Spinal cord (tissue), 10 donors: ENCODE results near the gene CCDC149. TPM values are rescaled to one million over a fixed set of nuclear protein-coding genes. Genes with fewer than 3 reads are reported as not detected.

Experiments
- DNase-seq, 6 donors: peaks; one replicate each; pipeline versions ENCODE4 v3.0.0 to v3.0.0-alpha.2; 2013 to 2015; ENCODE audit warnings: low spot score in 6 of 6, low read depth in 4 of 6
- H3K27ac ChIP-seq: one replicate; pipeline ENCODE4 v1.5.1; 2013; ENCODE audit warnings: low read depth, low read length, control low read depth
- H3K27me3 ChIP-seq: one replicate; pipeline ENCODE4 v1.6.1; 2013; ENCODE audit warnings: low read length; ENCODE audit not compliant: control insufficient read depth, insufficient read depth
- H3K36me3 ChIP-seq: one replicate; pipeline ENCODE4 v1.6.1; 2013; ENCODE audit warnings: low read length; ENCODE audit not compliant: control insufficient read depth, insufficient read depth
- H3K4me1 ChIP-seq: one replicate; pipeline ENCODE4 v1.6.1; 2013; ENCODE audit warnings: low read length; ENCODE audit not compliant: control insufficient read depth, insufficient read depth
- H3K4me3 ChIP-seq: one replicate; pipeline ENCODE4 v1.5.1; 2013; ENCODE audit warnings: low read depth, low read length, control low read depth
- H3K9me3 ChIP-seq: one replicate; pipeline ENCODE4 v1.6.1; 2013; ENCODE audit warnings: low read length; ENCODE audit not compliant: control insufficient read depth, insufficient read depth
- WGBS: methylation state at CpG from one replicate; pipeline ENCODE4 v1.1.5; 2013; ENCODE audit warnings: missing lambda C conversion rate; ENCODE audit not compliant: insufficient coverage; 5-methylcytosine and 5-hydroxymethylcytosine counted together
- polyA plus RNA-seq, 2 donors: library from polyadenylated mRNA; unstranded; fragments of 120-200 nt; gene quantifications; one replicate each; pipeline ENCODE4 v1.2.1, GENCODE V29; 2013; ENCODE audit not compliant: insufficient read length in 2 of 2
- small RNA-seq: library from RNA; depleted of rRNA; stranded (forward); fragments of <200 nt; gene quantifications from one replicate; pipeline ENCODE3, GENCODE V24; 2014; ENCODE audit warnings: low replicate concordance
- total RNA-seq, 2 donors: library from RNA; depleted of rRNA in 1 of 2; stranded (reverse); fragments of 120-200 nt in 1 of 2; fragments of >200 nt in 1 of 2; gene quantifications; one replicate each; pipeline versions ENCODE4 v1.2.3 to v1.2.4, GENCODE V29; 2013 to 2014
- donor health status: healthy.

CCDC149 gene
- total and polyA plus RNA-seq, 4 donors = 15.0 to 27.1 (median 23.3) TPM

DNA sequence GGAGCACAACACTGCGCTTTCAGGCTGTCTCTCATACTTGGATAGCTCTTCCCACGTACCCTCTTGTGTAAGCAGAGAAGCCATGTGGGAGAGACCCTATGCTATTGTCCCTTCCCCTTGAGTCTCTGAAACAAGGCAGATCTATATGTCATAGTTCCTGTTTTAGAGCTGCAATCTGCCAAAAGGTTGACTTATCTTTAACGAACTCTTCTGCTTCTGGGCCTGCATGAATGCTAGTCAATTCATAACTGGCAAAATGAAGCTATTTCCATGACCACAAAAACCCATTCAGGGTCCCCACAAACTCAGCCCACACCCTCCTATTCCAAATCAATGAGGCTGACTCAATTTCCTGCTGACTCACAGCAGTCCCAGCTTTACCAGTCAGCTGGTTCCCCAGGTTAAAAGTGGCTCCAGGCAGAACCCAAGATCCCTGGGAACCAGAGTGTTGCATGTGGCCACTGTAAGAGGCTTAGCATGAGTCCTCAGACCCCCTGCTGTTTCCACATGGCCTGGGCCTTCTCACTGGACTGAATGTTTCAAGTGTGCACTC, 142.7 kb downstream of the CCDC149 start:
- Histone ChIP-seq H3K27me3 (no peaks in the 10 kb centered on the region), H3K4me3 (no peak overlapping the region), H3K36me3 (no peaks in the 10 kb centered on the region), H3K4me1 (no peaks in the 10 kb centered on the region), H3K27ac (no peak overlapping the region), H3K9me3 (no peaks in the 10 kb centered on the region)
- no peak for DNase-seq
- WGBS = 68% methylated on average over 3 of the region's 3 CpGs

DNA sequence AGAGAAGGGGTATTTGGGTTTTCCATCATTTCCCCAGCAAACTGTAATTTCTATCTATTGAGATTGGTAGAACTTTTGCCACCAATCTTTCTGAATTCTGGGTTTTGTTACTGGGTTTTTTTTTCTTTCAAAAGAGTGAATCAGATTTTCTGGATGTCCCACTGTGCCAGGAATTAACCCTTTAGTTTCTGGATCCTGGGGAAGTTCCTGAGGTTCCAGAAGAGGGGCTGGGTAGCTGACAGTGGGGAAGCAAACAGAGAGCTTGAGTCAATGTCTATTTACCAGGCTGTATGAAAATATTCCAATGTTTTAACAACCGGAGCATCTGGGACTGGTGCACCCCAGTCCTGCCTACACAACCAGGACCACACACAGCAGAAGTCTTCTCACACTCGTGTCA, 143.3 kb downstream of the CCDC149 start:
- Histone ChIP-seq H3K4me1 (no peaks in the 10 kb centered on the region), H3K4me3 (no peak overlapping the region), H3K9me3 (no peaks in the 10 kb centered on the region), H3K27me3 (no peaks in the 10 kb centered on the region), H3K36me3 (no peaks in the 10 kb centered on the region), H3K27ac (no peak overlapping the region)
- DNase-seq = no peak
- WGBS = 90% methylated on average over 1 of the region's 2 CpGs

DNA sequence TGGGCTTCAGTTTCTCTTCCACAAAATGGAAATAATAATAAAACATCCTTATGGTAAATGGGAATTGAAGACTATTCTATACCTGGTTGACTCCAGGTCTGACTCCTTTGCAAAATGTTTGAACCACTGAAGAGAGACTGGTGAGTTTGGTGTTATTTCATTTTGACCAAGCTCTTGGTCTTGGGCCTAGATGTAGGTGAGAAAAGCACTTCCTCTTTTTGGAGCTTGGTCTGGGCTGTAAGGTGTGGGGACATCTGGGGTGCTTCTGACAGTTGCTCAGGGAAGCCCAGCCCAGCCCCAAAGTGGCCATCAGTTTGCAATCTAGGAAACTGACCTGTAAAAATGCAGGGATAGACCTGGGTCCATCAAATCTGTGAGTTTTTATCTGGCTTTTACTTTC, 144.2 kb downstream of the CCDC149 start:
- Histone ChIP-seq H3K4me1 (no peaks in the 10 kb centered on the region), H3K27me3 (no peaks in the 10 kb centered on the region), H3K36me3 (no peaks in the 10 kb centered on the region), H3K27ac (no peak overlapping the region), H3K4me3 (no peak overlapping the region), H3K9me3 (no peaks in the 10 kb centered on the region)
- no peak for DNase-seq

- no peaks in the 10 kb centered on the region for H3K36me3 ChIP-seq
- WGBS = 76% methylated on average over 2 of the region's 5 CpGs
- no peak for DNase-seq
Measured at GRCh38 chr4:24768006-24768405, 144.8 kb downstream of the CCDC149 start.

DNA sequence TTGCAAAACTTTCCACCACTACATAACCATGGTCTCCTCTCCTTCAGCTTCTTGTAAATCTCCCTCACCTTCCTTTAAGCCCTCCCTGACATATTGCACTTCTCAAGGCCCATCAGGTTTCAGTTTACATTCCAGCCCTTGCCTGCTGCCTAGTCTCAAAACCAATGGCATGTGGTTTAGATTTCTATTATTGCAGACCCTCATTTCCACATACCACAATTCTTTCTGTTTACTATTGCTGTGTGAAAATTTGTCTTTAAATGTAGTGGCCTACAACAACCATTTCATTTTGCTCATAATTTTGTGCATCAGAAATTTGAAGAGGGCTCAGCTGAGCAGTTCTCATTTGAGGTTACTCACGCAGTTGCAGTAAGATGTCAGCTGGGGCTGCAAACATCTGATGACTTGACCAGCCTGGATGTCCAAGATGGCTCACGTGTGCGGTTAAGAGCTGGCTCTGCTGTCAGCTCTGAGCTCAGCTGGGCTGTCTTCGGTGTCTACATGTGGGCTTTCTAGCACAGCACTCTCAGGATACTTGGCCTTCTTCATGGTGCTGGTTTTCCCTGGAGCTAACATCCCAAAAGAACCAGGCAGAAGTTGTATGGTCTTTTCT, 147.4 kb downstream of the CCDC149 start:
- Histone ChIP-seq H3K4me3 (no peak overlapping the region), H3K4me1 (no peaks in the 10 kb centered on the region), H3K27me3 (no peaks in the 10 kb centered on the region), H3K27ac (no peak overlapping the region), H3K36me3 (no peaks in the 10 kb centered on the region), H3K9me3 (no peaks in the 10 kb centered on the region)
- no peak for DNase-seq
- WGBS = 83% methylated on average over 4 of the region's 4 CpGs

More at GRCh38 chr4:24768006-24768405, 144.8 kb downstream of the CCDC149 start:
- H3K27ac ChIP-seq = no peak overlapping the region
- no peaks in the 10 kb centered on the region for H3K4me1 ChIP-seq
- H3K27me3 ChIP-seq = no peaks in the 10 kb centered on the region
- H3K4me3 ChIP-seq = no peak overlapping the region
- H3K9me3 ChIP-seq = no peaks in the 10 kb centered on the region

DNA sequence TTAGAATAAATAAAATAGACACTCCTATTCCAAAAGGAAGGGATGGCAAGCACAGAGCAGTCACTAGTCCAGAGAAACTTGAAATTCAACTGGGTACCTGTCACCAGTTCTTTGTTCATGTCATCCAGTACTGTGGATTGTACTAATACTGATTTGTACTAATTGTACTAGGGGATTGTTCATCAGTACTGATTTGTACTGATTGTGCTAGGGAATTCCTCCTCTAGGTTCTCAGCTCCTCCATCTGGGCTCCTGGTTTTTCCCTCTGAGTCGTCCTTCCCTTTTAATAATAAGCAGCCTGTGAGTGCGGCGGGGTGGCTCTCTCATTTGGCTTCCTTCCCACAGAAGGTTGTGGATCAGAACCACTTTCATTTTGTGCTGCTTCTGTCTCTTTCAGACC, 148.5 kb downstream of the CCDC149 start:
- WGBS = no CpG with 5 or more reads among the region's 3 CpGs
- Histone ChIP-seq H3K27ac (no peak overlapping the region), H3K36me3 (no peaks in the 10 kb centered on the region), H3K4me3 (no peak overlapping the region), H3K4me1 (no peaks in the 10 kb centered on the region), H3K9me3 (no peaks in the 10 kb centered on the region), H3K27me3 (no peaks in the 10 kb centered on the region)
- no peak for DNase-seq

- Histone ChIP-seq H3K27ac (no peak overlapping the region), H3K4me1 (no peaks in the 10 kb centered on the region), H3K4me3 (no peak overlapping the region), H3K27me3 (no peaks in the 10 kb centered on the region), H3K36me3 (no peaks in the 10 kb centered on the region), H3K9me3 (no peaks in the 10 kb centered on the region)
- 71% methylated on average over 3 of the region's 5 CpGs for WGBS
- DNase-seq = peak in 2 of 6 donors; percentile 8 to 23
Measured at GRCh38 chr4:24763631-24764297, 149.1 kb downstream of the CCDC149 start.

Small RNAs within 50 kb of the gene (small RNA-seq; reads per million reads assigned to genes)
- gene AC006390.1 = not detected

Other genes with a start within 250 kb of the CCDC149 start
- gene SOD3, start 117.5 kb downstream of the CCDC149 start, total RNA-seq = 10 to 100 TPM in 1 of 2 donors, 1 to 10 TPM in 1; 5.0 to 11.2 TPM
- 1 to 10 TPM; 2.6 to 8.2 TPM for gene SOD3, start 117.5 kb downstream of the CCDC149 start, polyA plus RNA-seq
- 10 to 100 TPM in 1 of 2 donors, 1 to 10 TPM in 1; 6.4 to 19.7 TPM for gene LGI2, start 117.9 kb upstream of the CCDC149 start, total RNA-seq
- 10 to 100 TPM; 19.3 to 20.0 TPM for gene LGI2, start 117.9 kb upstream of the CCDC149 start, polyA plus RNA-seq
- 10 to 100 TPM; 14.7 to 17.2 TPM for gene SEPSECS, start 247.4 kb upstream of the CCDC149 start, total RNA-seq
- gene SEPSECS, start 247.4 kb upstream of the CCDC149 start, polyA plus RNA-seq = 10 to 100 TPM in 1 of 2 donors, 1 to 10 TPM in 1; 9.5 to 10.0 TPM